K562 (cell line): Measurements from ENCODE around the gene MRPL10. TPM values are rescaled to one million over a fixed set of nuclear protein-coding genes. Genes with fewer than 3 reads are reported as not detected.

Source experiments
- ATAC-seq: fragments of 200-7000 bp; cut with Tn5 transposase; 3 replicates; pipeline ENCODE4 v1.9.1; 2020; ENCODE audit warnings: moderate library complexity
- BruUV-seq: library from RNA; stranded (reverse); fragments of 400-500 nt; replicated peaks from 2 replicates; lab custom pipeline; 2021; lab: Mats Ljungman, UMichigan
- CTCF ChIA-PET: fragments of 300-600 bp; formaldehyde crosslinking; extraction: SDS; loops from one replicate; lab custom pipeline; 2021; ENCODE audit warnings: low intra/inter-chr PET ratio; lab: Yijun Ruan, JAX
- POLR2A ChIA-PET: fragments of 300-600, 350-650 bp; sonication (Branson Sonifier 250); formaldehyde crosslinking; extraction: SDS; loops from one replicate; lab custom pipeline; 2021; ENCODE audit warnings: antibody characterized with exemption, inconsistent platforms; lab: Yijun Ruan, JAX
- DNase-seq, 4 experiments: peaks; one replicate each; pipeline versions ENCODE4 v3.0.0 to v3.0.0-alpha.2; 2011 to 2018; ENCODE audit warnings: low spot score in 3 of 4, mixed read lengths in 3 of 4; ENCODE audit errors: extremely low read depth in 1 of 4
- FAIRE-seq: peaks from 2 replicates; lab custom pipeline; 2011; peaks lifted over from hg19 to GRCh38; lab: Jason Lieb, UNC
- H2AFZ ChIP-seq: 2 replicates; pipeline ENCODE4 v1.6.0; 2011; ENCODE audit warnings: low read depth, low read length, control low read depth, inconsistent platforms
- H3K27ac ChIP-seq: fragments of 200-600 bp; 3 replicates; pipeline ENCODE4 v1.8.0; 2011; ENCODE audit warnings: low read depth, mild to moderate bottlenecking, control low read depth, inconsistent platforms, low read length, moderate library complexity, mixed read lengths; ENCODE audit errors: extremely low read depth
- H3K27me3 ChIP-seq, 2 experiments: fragments of 300-600 bp in 1 of 2; 2 replicates in 1 of 2; 3 replicates in 1 of 2; pipeline versions ENCODE4 v1.6.0 to v1.8.0; 2011; ENCODE audit warnings: inconsistent platforms in 2 of 2, low read length in 2 of 2, mild to moderate bottlenecking in 1 of 2, mixed read lengths in 1 of 2, moderate library complexity in 1 of 2; ENCODE audit not compliant: control insufficient read depth in 2 of 2, insufficient read depth in 2 of 2
- H3K36me3 ChIP-seq: fragments of 300-600 bp; 3 replicates; pipeline ENCODE4 v1.8.0; 2011; ENCODE audit warnings: mild to moderate bottlenecking, low read length, inconsistent platforms; ENCODE audit not compliant: control insufficient read depth, insufficient read depth
- H3K4me1 ChIP-seq, 2 experiments: fragments of 200-600 bp in 1 of 2; replicated peaks in 1 of 2; 2 replicates in 1 of 2; 3 replicates in 1 of 2; pipeline versions ENCODE4 v1.5.1 to v1.8.0; 2011; ENCODE audit warnings: inconsistent platforms in 2 of 2, low read length in 2 of 2, mild to moderate bottlenecking in 1 of 2, mixed read lengths in 1 of 2, moderate library complexity in 1 of 2; ENCODE audit not compliant: control insufficient read depth in 2 of 2, insufficient read depth in 2 of 2
- H3K4me2 ChIP-seq: 2 replicates; pipeline ENCODE4 v1.6.1; 2011; ENCODE audit warnings: low read length, control low read depth, inconsistent platforms, mixed read lengths; ENCODE audit not compliant: insufficient read depth
- H3K4me3 ChIP-seq: fragments of 200-600 bp; sonication (generic), shearing (Covaris generic); 2 replicates; pipeline ENCODE4 v1.5.1; 2016; ENCODE audit warnings: control low read depth, inconsistent platforms
- H3K79me2 ChIP-seq: fragments of 200-600 bp; 3 replicates; pipeline ENCODE4 v1.8.0; 2011; ENCODE audit warnings: low read length, inconsistent platforms; ENCODE audit not compliant: control insufficient read depth, insufficient read depth
- H3K9ac ChIP-seq, 2 experiments: 2 replicates each; pipeline versions ENCODE4 v1.6.0 to v1.6.1; 2011; ENCODE audit warnings: low read depth in 2 of 2, low read length in 2 of 2, control low read depth in 1 of 2, inconsistent platforms in 1 of 2, mild to moderate bottlenecking in 1 of 2, mixed read lengths in 1 of 2; ENCODE audit not compliant: insufficient read depth in 1 of 2
- H3K9me1 ChIP-seq: one replicate; pipeline ENCODE4 v1.6.0; 2011; ENCODE audit warnings: inconsistent platforms, mild to moderate bottlenecking, low read length, moderate library complexity; ENCODE audit not compliant: control insufficient read depth, insufficient read depth
- H3K9me3 ChIP-seq: replicated peaks from 2 replicates; pipeline ENCODE4 v1.5.1; 2011; ENCODE audit warnings: low read depth, low read length, inconsistent platforms; ENCODE audit not compliant: control insufficient read depth, insufficient read depth
- H4K20me1 ChIP-seq: replicated peaks from 2 replicates; pipeline ENCODE4 v1.6.1; 2011; ENCODE audit warnings: low read length, inconsistent platforms, mixed read lengths; ENCODE audit not compliant: control insufficient read depth, insufficient read depth
- BHLHE40 ChIP-seq: IDR thresholded peaks from 2 replicates; pipeline ENCODE4 v1.6.1; 2011; ENCODE audit warnings: low read length, improper control_type of control experiment
- EP400 ChIP-seq: fragments of 450-650 bp; IDR thresholded peaks from 2 replicates; pipeline ENCODE4 v1.6.1; 2017; ENCODE audit warnings: antibody characterized with exemption, mild to moderate bottlenecking, moderate library complexity
- ETV5 ChIP-seq: sonication (generic); formaldehyde crosslinking; IDR thresholded peaks from 2 replicates; pipeline ENCODE4 v1.4.0; 2020; ENCODE audit warnings: low read depth, mild to moderate bottlenecking, missing genetic modification reagents
- GABPB1 ChIP-seq: sonication (generic); formaldehyde crosslinking; IDR thresholded peaks from 2 replicates; pipeline ENCODE4 v1.8.0; 2022; ENCODE audit warnings: mild to moderate bottlenecking, missing genetic modification reagents
- HDAC1 ChIP-seq, 2 experiments: fragments of 450-650 bp; IDR thresholded peaks; 2 replicates each; pipeline ENCODE4 v1.6.1; 2016 to 2017; ENCODE audit warnings: inconsistent platforms in 1 of 2, mild to moderate bottlenecking in 1 of 2, moderate library complexity in 1 of 2
- MECOM ChIP-seq: fragments of 250-450 bp; sonication (Bioruptor Pico); IDR thresholded peaks from 2 replicates; pipeline ENCODE4 v1.8.0; 2022; ENCODE audit warnings: inconsistent platforms
- RBM34 ChIP-seq: fragments of 200-400 bp; formaldehyde crosslinking; IDR thresholded peaks from 2 replicates; pipeline ENCODE4 v1.6.1; 2018; ENCODE audit warnings: low read length, borderline replicate concordance; ENCODE audit not compliant: insufficient read depth
- STAG1 ChIP-seq: sonication (generic); formaldehyde crosslinking; IDR thresholded peaks from 2 replicates; pipeline ENCODE4 v1.5.0; 2020; ENCODE audit warnings: missing genetic modification reagents, borderline replicate concordance
- STAT6 ChIP-seq: sonication (generic); formaldehyde crosslinking; IDR thresholded peaks from 2 replicates; pipeline ENCODE4 v1.8.1; 2023; ENCODE audit warnings: mild to moderate bottlenecking, missing genetic modification reagents
- ZNF146 ChIP-seq: IDR thresholded peaks from one replicate; pipeline ENCODE4 v1.6.1; 2018; ENCODE audit warnings: missing compliant biosample characterization; ENCODE audit not compliant: unreplicated experiment
- ZNF584 ChIP-seq: fragments of 200-800 bp; sonication (Bioruptor generic); IDR thresholded peaks from 2 replicates; pipeline ENCODE4 v1.6.1; 2016; ENCODE audit warnings: low read depth, mild to moderate bottlenecking, missing genetic modification characterization, missing compliant biosample characterization
- WGBS: fragments of 100-300 bp; shearing (Covaris generic); methylation state at CpG from one replicate; pipeline ENCODE4 v1.1.6; 2016; ENCODE audit warnings: low coverage, mixed read lengths; ENCODE audit not compliant: insufficient coverage; ENCODE audit errors: missing lambda C conversion rate; 5-methylcytosine and 5-hydroxymethylcytosine counted together
- in situ Hi-C: fragments of 300-500 bp; cut with MboI; formaldehyde crosslinking; loops from 4 replicates; pipeline ENCODE4 v1.15.0; 2018; ENCODE audit warnings: inconsistent platforms, mixed read lengths
- intact Hi-C: fragments of 100-400 bp; cut with micrococcal nuclease; formaldehyde crosslinking; loops from 2 replicates; pipeline ENCODE4 v1.14.2; 2022
- polyA plus RNA-seq, 8 experiments: library from polyadenylated mRNA; depleted of rRNA in 4 of 8; stranded (reverse) in 5 of 8; unstranded in 3 of 8; fragments of >200 nt; fragmentation: Nextera tagmentation in 2 of 8; fragmentation: Illumina TruSeq in 1 of 8; extraction: Ambion mirVana in 2 of 8; extraction: Trizol in 1 of 8; gene quantifications; 2 replicates each; pipeline versions ENCODE4 v1.2.1 to v1.2.3, GENCODE V29; 2011 to 2014; ENCODE audit warnings: inconsistent platforms in 1 of 8, missing spikeins in 1 of 8
- total RNA-seq, 7 experiments: library from RNA; depleted of rRNA in 6 of 7; stranded (reverse); fragments of >200 nt in 6 of 7; fragmentation: Illumina TruSeq in 2 of 7; extraction: Trizol in 2 of 7; gene quantifications; 2 replicates each; pipeline versions ENCODE4 v1.2.1 to v1.2.3, GENCODE V29; 2011 to 2021; ENCODE audit warnings: low replicate concordance in 1 of 7
- TF ChIP-seq, protein P1 (sequence below): fragments of 450-650 bp; IDR thresholded peaks from 2 replicates; pipeline ENCODE4 v1.6.1; 2014; ENCODE audit warnings: low read depth, mild to moderate bottlenecking, moderate library complexity, borderline replicate concordance
- TF ChIP-seq, protein P2 (sequence below): fragments of 450-650 bp; formaldehyde crosslinking; IDR thresholded peaks from 2 replicates; pipeline ENCODE4 v1.4.0; 2020; ENCODE audit warnings: mild to moderate bottlenecking, moderate library complexity

MRPL10 gene
- total and polyA plus RNA-seq, 9 of the 15 experiments (the other 6 are each of a cell fraction or from before 2014, with no cell fraction given), result 27.8 to 105 (median 67.3) TPM

- ChIA-PET CTCF (interaction anchor here (1.0 to 5.9 kb wide), 7 partner anchors 13 to 177 kb away, joined by 4 to 171 read pairs (median 10); no protein-coding TSS in a partner anchor), POLR2A (interaction anchor here (0.5 to 2.6 kb wide), 14 partner anchors 10 to 780 kb away, joined by 3 to 18 read pairs (median 5); partner anchors contain the start of genes CDK5RAP3, KPNB1, LRRC46 and MRPL10)
- TSS peak; percentile 90 for BruUV-seq
- H3K27me3 ChIP-seq, result no peaks in the 10 kb centered on the region
- intact Hi-C loops, result loop anchor here (1.0 to 10.0 kb wide), 4 partner anchors 106 to 294 kb away; no protein-coding TSS in a partner anchor
- H3K4me2 ChIP-seq, result peak within 1 kb of the TSS; percentile 86
- H3K27ac ChIP-seq, result peak within 1 kb of the TSS; percentile 75
- H3K79me2 ChIP-seq, result peaks cover 12% of the 10 kb centered on the region
- no peaks in the 10 kb centered on the region for H3K9me1 ChIP-seq
- FAIRE-seq (peak; percentile 97), ATAC-seq (peak; percentile 94), DNase-seq (peak; percentile 90 to 95 (median 92))
- no peaks in the 10 kb centered on the region for H4K20me1 ChIP-seq
- H3K9ac ChIP-seq, result peak within 1 kb of the TSS; percentile 84 to 93
- H3K9me3 ChIP-seq, result no peaks in the 10 kb centered on the region
- peak within 1 kb of the TSS; percentile 91 for H3K4me3 ChIP-seq
- H3K4me1 ChIP-seq, result peaks cover 33 to 52% of the 10 kb centered on the region in 2 experiments
- peaks cover 20% of the 10 kb centered on the region; the same call in 1 of the 3 replicates for H3K36me3 ChIP-seq
- under 1% methylated on average over 50 of the region's 55 CpGs for WGBS
- peak within 1 kb of the TSS; percentile 99 for H2AFZ ChIP-seq
- in situ Hi-C loops, result loop anchor here (5.0 kb wide), 2 partner anchors 51 to 176 kb away; no protein-coding TSS in a partner anchor
- TF ChIP-seq, protein P1, sequence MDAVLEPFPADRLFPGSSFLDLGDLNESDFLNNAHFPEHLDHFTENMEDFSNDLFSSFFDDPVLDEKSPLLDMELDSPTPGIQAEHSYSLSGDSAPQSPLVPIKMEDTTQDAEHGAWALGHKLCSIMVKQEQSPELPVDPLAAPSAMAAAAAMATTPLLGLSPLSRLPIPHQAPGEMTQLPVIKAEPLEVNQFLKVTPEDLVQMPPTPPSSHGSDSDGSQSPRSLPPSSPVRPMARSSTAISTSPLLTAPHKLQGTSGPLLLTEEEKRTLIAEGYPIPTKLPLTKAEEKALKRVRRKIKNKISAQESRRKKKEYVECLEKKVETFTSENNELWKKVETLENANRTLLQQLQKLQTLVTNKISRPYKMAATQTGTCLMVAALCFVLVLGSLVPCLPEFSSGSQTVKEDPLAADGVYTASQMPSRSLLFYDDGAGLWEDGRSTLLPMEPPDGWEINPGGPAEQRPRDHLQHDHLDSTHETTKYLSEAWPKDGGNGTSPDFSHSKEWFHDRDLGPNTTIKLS, result peak; percentile 33
- TF ChIP-seq, protein P2, sequence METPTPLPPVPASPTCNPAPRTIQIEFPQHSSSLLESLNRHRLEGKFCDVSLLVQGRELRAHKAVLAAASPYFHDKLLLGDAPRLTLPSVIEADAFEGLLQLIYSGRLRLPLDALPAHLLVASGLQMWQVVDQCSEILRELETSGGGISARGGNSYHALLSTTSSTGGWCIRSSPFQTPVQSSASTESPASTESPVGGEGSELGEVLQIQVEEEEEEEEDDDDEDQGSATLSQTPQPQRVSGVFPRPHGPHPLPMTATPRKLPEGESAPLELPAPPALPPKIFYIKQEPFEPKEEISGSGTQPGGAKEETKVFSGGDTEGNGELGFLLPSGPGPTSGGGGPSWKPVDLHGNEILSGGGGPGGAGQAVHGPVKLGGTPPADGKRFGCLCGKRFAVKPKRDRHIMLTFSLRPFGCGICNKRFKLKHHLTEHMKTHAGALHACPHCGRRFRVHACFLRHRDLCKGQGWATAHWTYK (CRISPR knock-in tag), result no peak; the same call in 1 of the 2 replicates
- TF ChIP-seq ZNF146 (CRISPR knock-in tag) (no peak), HDAC1 (IDR thresholded peaks at IDR 0.05) (peak in 1 of 2 experiments; percentile 84; a peak in 2 of 4 replicates), STAG1 (CRISPR knock-in tag) (peak; percentile 98), GABPB1 (CRISPR knock-in tag) (peak; percentile 88), STAT6 (CRISPR knock-in tag) (no peak), BHLHE40 (peak; percentile 60), ETV5 (CRISPR knock-in tag) (peak; percentile 61), ZNF584 (CRISPR knock-in tag) (no peak), RBM34 (no peak), MECOM (CRISPR knock-in tag) (no peak), EP400 (peak; percentile 74)
Observed at GRCh38 chr17:47840742-47841487, 9.6 kb upstream of the MRPL10 start, which contains the start of gene SCRN2. SCRN2 (minus strand) TSS chr17:47841273; CDS start chr17:47840843, 430 bp downstream.
